Fibroblast of skin of abdomen (primary cell): ENCODE data around the gene SLC35F6.
A peak's percentile ranks its signal among the peaks of the same experiment; 100 is the strongest.
"Not testable (repeated sequence)": the region's sequence is repeated elsewhere in the genome, so short reads cannot be mapped to it uniquely, and the experiment has no call there.

Experiments
- DNase-seq: peaks from one replicate; pipeline ENCODE4 v3.0.0-alpha.2; 2013

SLC35F6 gene

GRCh38 chr2:26785431-26786206 is 21.5 kb downstream of the SLC35F6 start, which contains the start of gene CENPA:
CENPA (plus strand) TSS chr2:26786056; CDS start chr2:26786197, 141 bp downstream.
- peak; percentile 100 for DNase-seq

DNA sequence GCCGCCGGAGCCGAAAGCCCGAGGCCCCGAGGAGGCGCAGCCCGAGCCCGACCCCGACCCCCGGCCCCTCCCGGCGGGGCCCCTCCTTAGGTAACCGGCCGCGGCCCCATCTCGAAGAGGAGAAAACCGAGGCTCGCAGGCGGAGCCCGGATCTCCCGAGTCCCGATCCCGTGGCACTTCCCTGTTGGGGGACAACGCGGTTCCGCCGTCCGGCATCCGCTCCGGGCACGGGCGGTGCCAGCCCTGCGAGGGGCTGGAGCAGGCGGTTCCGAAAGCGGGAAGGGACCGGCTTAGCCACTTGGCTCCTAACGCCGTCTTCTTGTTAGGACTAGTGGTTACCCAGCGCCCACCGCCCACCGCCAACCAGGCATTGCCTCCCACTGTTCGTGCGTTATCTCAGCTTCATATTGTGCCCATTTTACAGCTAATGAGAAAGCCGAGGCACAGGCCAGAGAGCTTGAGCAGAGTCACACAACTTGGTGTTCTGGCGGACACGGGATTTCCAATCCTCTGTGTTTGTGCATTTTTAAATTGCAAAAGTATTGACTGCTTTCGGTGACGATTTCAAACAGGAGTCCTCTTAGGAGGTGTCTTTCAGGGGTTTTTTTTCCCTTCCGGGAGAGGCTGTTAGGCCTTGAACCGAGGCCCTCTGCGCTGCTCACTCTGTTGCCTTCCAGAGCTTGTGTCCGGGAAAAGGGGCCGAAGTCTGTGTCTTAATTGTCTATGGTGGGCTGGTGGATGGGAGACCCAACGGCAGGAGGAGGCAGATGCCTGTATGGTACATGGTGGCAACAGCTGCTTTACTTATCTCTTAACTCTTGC is 22.3 kb downstream of the SLC35F6 start:
- no peak for DNase-seq

- DNase-seq: no peak
Measured at GRCh38 chr2:26792720-26793119, 28.6 kb downstream of the SLC35F6 start.

DNA sequence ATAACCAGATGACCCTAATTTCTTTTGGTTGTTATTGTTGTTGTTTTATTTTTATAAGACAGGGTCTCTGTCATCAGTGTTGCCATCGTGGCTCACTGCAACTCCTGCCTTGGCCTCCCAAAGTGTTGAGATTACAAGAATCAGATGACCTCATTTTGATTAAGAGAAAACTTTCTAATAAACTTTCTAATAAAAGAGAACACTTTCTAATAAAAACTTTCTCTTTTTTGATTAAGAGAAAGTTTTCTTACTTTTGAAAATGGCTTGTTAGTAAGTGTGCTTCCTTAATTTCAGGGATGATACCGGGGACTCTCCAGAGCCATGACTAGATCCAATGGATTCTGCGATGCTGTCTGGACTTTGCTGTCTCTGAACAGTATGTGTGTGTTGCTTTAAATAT is 29.4 kb downstream of the SLC35F6 start:
- DNase-seq: no peak

- not testable (repeated sequence) for DNase-seq
Measured at GRCh38 chr2:26795135-26795534, 31.1 kb downstream of the SLC35F6 start.

GRCh38 chr2:26801328-26801727 is 37.2 kb downstream of the SLC35F6 start:
- DNase-seq: no peak

- DNase-seq: no peak
Measured at GRCh38 chr2:26801796-26802195, 37.7 kb downstream of the SLC35F6 start.

GRCh38 chr2:26805241-26805676 is 41.2 kb downstream of the SLC35F6 start:
- peak; percentile 71 for DNase-seq

DNA sequence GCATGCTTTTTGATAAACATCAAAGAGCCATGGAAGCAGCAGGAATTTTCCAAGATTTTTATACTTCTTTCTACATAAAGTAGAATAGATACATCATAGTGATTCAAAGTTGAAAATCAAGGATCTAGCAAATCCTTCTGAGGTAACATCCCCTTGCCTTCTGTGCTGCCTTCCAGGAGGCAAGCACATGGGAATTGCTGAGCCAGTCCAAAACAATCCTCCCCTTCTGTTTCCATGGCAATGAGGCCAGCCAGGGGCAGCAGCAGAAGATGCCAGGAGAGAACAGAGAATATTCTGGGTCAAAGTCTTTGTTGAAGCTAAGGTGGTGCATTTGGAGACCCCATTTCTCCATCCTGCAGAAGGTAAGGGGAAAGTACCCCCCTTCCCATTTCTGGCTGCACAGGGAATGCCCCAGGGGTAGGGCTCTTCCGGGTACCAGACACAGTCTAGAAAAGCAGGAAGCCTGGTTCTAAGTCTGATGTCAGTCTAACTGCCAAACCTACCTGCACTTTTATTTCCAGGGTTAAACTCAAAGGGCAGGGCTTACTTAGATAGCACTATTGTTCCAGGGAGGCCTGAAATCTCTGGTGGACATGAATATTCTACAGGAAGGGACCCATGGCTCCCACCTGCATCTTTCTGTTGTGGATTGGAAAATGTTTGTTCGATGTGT is 43.8 kb downstream of the SLC35F6 start:
- DNase-seq: peak; percentile 12

- DNase-seq: no peak
Measured at GRCh38 chr2:26809211-26809610, 45.1 kb downstream of the SLC35F6 start.

DNA sequence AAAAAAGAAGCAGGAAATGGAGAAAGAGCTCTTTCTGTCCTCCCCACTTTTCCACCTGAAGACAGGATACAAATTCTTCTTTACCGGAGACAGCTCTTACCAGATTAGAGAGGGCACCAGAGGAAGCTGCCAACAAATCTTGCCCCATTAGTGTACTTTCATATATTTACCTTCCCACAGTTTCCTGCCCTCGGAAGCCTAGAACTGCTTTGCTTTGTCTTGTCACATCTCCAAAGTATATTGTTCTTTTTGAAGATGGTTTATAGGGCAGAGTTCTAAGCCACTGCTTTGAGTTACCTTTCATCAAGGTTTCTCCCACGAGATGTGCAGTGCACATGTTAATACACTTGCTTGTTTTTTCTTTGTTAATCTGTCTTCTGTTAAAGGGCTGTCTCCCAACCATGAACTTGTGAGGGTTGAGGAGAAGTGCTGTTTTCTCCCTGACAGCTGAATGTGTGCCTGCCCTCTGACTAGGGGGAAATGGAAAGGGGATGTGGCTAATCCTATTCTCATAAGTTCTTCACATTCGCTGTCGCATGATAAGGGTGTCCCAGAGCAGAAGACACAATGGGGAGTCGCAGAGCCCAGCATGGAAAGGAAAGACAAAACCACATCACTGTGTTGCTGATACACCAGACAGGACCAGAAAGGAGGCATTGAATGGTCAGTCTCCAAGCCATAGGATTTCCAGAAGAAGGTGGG is 45.9 kb downstream of the SLC35F6 start:
- no peak for DNase-seq

- DNase-seq: no peak
Measured at GRCh38 chr2:26811261-26811660, 47.2 kb downstream of the SLC35F6 start.

- DNase-seq: no peak
Measured at GRCh38 chr2:26811791-26812694, 48.0 kb downstream of the SLC35F6 start.

- no peak for DNase-seq
Measured at GRCh38 chr2:26812731-26813130, 48.6 kb downstream of the SLC35F6 start.

GRCh38 chr2:26814072-26814765 is 50.1 kb downstream of the SLC35F6 start:
- DNase-seq: not testable (repeated sequence)

GRCh38 chr2:26816893-26817292 is 52.8 kb downstream of the SLC35F6 start:
- no peak for DNase-seq

GRCh38 chr2:26818255-26818654 is 54.2 kb downstream of the SLC35F6 start:
- no peak for DNase-seq

DNA sequence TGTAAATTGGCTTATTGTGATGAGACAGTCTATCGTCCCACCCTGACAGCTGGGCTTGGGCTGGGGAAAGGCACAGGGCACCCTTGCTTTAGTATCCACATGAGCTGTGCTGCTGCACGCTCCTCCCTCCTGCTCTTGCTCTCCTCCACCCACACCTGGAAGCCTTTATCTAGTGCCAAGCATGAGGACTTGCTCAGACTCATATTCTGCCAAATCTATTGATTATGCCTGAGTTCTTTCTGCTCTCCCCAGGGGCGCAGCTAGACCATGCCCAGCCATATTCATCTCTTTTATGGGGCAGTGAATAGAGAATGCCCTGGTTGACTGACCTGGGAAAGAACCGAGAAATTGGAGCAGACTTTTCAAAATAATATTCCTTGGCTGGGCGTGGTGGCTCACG is 54.9 kb downstream of the SLC35F6 start:
- no peak for DNase-seq

GRCh38 chr2:26820932-26821331 is 56.8 kb downstream of the SLC35F6 start:
- no peak for DNase-seq

GRCh38 chr2:26822877-26823276 is 58.8 kb downstream of the SLC35F6 start:
- no peak for DNase-seq
